GM18526 (cell line): Measurements from ENCODE around the gene CSH1.
A peak's percentile ranks its signal among the peaks of the same experiment; 100 is the strongest.
"Not testable (repeated sequence)": the region's sequence is repeated elsewhere in the genome, so short reads cannot be mapped to it uniquely, and the experiment has no call there.

Experiments used
- POLR2A ChIP-seq: IDR thresholded peaks from 3 replicates; pipeline ENCODE4 v1.6.1; 2011; ENCODE audit not compliant: insufficient read length; ENCODE audit errors: extremely low read depth

The CSH1 gene

DNA sequence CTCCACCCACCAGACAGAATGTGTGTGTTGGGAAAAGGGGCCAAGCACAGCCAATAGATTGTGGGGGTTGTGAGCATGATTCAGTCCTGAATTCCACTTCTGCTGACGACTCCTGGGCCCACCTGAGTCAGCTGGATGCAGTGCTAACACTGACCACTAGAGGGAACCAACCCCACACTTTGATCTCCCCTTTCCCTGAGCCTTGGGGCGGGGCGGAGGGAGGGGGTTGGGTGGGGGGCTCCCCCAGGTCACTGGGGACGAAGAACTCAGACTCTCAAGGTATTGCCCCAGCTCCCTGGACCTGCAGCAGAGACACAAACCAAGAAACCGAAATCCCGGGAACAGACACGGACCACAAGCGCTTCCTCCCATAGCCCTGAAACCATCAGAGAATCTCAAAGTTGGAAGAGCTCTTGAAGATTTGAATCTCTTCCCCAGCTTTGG lies 15.3 kb upstream of the CSH1 start:
- no peak for TF ChIP-seq POLR2A

DNA sequence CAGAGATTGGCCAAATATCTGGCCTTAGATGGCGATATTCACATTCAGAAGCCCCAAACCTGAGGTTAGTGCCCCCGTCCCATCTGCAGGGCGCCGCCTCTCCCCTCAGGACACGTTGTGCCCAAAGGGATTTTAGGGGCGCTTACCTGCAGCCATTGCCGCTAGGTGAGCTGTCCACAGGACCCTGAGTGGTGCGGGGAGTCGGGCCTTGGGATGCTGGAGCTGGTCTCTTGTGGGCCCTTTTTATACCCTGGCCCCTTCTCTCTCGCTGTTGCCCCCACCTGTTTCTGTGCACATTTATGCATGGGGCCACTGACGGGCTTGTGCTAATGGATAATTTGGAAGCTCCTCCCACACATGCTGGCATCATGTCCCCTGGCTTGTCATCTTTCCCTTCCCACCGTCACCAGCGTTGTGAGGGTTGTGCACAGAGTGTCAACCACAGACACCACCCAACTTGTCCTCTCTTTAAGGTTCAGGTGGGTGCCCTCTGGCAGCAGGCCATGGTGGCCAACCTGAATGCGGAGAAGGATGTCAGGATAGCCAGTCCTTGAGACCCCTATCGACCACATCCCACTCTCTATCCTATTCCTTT lies 14.8 kb upstream of the CSH1 start, which contains the start of gene CSHL1:
Gene CSHL1, minus strand, starts transcription at position 218 of the 595 bp plus-strand sequence. Its CDS starts 62 bp downstream, at position 156.
- TF ChIP-seq POLR2A = no peak

DNA sequence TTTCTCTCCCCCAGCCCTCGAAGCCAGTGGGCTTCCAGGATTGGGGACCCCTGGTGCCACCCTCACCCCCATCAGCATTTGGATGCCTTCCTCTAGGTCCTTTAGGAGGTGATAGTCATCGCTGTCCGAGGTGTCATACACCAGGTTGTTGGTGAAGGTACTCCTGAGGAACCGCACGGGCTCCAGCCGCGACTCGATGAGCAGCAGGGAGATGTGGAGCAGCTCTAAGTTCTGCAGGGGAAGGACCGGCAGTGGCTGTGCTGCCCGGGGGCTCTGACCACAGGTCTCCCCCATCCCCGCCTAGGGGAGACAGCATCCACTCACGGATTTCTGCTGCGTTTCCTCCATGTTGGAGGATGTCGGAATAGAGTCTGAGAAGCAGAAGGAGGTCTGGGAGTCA lies 13.7 kb upstream of the CSH1 start:
- no peak for TF ChIP-seq POLR2A

DNA sequence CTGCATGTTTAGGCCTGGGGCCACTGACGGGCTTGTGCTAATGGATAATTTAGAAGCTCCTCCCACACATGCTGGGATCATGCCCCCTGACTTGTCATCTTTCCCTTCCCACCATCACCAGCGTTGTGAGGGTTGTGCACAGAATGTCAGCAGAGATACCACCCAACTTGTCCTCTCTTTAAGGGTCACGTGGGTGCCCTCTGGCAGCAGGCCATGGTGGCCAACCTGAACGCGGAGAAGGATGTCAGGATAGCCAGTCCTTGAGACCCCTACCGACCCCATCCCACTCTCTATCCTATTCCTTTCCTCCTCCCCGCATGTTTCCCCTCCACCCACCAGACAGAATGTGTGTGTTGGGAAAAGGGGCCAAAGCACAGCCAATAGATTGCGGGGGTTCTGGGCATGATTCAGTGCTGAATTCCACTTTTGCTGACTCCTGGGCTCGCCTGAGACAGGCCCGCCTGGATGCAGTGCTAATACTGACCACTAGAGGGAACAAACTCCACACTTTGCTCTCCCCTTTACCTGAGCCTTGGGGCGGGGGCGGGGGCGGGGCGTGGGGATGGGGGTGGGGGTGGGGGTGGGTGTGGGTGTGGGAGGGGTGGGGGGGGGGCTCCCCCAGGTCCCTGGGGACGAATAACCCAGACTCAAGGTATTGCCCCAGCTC lies 14.3 kb downstream of the CSH1 start, which contains the start of gene GH2:
Gene GH2, minus strand, starts transcription at position 10 of the 667 bp plus-strand sequence. CDS start 143 bp downstream, outside the sequence.
- no peak for TF ChIP-seq POLR2A

DNA sequence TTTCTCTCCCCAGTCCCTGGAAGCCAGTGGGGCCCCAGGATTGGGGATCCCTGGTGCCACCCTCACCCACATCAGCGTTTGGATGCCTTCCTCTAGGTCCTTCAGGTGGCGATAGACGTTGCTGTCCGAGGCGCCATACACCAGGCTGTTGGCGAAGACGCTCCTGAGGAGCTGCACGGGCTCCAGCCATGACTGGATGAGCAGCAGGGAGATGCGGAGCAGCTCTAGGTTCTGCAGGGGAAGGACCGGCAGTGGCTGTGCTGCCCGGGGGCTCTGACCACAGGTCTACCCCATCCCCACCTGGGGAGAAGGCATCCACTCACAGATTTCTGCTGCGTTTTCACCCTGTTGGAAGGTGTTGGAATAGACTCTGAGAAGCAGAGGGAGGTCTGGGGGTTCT lies 15.7 kb downstream of the CSH1 start:
- TF ChIP-seq POLR2A = no peak

DNA sequence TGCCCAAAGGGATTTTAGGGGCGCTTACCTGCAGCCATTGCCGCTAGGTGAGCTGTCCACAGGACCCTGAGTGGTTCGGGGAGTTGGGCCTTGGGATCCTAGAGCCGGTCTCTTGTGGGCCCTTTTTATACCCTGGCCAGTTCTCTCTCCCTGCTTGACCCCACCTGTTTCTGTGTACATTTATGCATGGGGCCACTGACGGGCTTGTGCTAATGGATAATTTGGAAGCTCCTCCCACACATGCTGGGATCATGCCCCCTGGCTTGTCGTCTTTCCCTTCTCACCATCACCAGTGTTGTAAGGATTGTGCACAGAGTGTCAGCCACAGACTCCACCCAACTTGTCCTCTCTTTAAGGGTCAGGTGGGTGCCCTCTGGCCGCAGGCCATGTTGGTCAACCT lies 22.8 kb downstream of the CSH1 start, which contains the start of gene CSH2:
Gene CSH2, minus strand, starts transcription at position 101 of the 400 bp plus-strand sequence. Its CDS starts 63 bp downstream, at position 38.
- not testable (repeated sequence) for TF ChIP-seq POLR2A

DNA sequence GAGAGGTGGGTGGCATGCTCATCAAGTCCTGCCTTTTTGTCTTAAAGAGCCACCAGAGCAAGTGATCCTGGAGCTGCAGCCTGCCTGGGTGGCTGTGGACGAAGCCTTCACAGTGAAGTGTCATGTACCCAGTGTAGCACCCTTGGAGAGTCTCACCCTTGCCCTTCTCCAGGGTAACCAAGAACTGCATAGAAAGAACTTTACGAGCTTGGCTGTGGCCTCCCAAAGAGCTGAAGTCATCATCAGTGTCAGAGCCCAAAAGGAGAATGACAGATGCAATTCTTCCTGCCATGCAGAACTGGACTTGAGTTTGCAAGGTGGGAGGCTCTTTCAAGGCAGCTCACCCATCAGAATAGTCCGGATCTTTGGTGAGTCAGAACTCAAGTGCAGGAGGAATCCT lies 37.1 kb downstream of the CSH1 start:
- TF ChIP-seq POLR2A = no peak

DNA sequence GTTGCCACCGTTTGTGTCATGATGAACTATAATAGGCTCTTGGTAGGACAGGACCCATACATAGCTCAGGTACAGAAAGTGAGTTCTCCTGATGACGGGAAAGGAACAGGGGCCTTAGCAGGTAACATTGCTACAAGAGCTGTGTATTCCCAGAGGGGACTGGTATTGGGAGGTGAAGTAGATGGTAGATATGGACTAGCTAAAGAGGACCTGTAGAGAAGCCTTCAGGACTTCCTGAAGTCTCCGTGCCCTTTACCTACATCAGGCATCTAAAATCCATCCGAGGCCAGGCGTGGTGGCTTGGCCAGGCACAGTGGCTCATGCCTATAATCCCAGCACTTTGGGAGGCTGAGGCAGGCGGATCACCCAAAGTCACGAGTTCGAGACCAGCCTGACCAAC lies 41.2 kb downstream of the CSH1 start:
- TF ChIP-seq POLR2A = no peak

DNA sequence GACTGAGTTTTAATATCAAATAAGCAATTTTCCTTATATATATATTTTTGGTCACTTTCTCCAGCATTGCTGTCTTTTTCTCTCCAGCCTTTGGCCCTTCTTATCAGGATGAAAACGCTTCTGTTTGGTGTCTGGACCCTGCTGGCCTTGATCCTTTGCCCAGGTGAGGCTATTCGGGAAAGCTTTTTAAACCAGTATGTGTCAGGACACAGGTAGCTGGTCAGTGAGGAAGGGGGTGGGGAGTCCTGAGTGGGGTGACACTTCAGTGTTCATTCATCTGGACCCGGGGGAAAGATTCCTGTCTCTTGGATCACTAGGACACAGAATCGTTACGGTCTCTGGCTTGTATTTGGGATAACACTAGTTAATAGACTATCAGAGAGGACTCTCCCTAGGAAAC lies 41.7 kb downstream of the CSH1 start:
- TF ChIP-seq POLR2A = no peak

DNA sequence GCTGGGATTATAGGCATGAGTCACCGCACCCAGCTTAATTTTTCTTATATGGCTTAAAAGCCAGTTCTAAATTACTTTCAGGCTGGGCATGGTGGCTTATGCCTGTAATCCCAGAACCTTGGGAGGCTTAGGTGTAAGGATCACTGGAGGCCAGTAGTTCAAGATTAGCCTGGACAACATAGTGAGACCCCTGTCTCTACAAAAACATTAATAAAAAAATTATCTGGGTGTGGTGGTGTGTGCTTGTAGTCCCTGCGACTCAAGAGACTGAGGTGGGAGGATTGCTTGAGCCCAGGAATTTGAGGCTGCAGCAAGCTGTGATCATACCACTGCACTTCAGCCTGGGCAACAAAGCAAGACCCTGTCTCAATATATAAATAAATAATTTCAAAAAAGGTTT lies 43.1 kb downstream of the CSH1 start:
- TF ChIP-seq POLR2A = no peak

DNA sequence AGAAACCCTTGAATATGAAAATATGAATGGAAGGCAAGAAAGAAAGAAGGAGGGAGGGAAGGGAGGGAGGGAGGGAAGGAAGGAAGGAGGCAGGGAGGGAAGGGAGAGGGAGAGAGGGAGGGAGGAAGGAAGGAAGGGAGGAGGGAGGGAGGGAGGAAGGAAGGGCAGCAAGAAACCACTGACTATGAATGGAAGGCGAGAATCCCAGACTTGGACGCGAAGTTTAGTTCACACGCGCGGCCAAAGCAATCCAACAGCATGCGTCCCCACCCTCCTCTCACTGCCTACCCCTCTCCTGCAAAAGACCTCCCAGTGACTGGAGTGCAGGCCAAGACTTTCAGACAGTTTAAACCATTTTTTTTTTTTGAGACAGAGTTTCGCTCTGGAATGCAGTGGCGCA lies 46.0 kb downstream of the CSH1 start:
- TF ChIP-seq POLR2A = no peak

DNA sequence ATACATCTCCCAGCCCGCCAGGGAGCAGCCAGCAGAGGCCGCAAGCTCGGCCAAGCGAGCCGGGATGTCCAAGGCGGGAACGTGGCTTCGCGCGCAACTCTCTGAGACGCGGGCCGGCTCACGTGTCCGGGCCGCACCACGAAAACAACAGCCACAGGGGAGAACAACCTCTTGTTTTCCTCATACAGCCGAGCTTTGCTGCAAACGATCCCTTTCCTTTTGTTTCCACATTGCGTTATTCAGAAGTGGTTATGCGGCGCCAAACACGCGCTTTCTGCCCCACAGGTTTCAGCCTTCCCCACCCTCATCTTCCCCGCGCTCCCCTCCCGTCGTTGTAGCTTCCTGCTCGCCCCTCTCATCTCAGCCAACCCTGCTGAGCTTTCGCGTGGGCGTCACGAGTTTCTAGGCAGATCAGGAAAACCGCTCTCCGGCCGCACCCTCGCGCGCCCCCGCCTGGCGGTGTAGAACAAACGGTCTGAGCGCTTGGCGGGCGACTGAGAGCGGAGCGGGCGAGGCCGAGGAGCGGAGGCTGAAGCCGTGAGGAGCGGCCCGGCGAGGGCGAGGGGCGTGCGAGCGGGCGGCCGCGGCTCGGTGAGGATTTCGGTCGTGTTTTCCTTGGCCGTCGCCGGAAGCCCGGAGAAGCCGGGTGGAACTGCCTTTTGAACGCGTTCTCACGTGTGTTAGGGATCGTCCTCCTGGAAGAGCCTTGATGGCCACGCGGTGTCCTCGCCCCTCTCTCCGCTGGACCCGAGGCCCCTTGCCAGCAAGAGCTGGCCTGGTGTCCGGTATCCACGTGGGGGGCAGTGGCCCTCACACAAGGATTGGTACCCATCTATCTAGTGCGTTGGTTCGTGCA lies 47.3 kb downstream of the CSH1 start:
- peak; percentile 40 for TF ChIP-seq POLR2A

DNA sequence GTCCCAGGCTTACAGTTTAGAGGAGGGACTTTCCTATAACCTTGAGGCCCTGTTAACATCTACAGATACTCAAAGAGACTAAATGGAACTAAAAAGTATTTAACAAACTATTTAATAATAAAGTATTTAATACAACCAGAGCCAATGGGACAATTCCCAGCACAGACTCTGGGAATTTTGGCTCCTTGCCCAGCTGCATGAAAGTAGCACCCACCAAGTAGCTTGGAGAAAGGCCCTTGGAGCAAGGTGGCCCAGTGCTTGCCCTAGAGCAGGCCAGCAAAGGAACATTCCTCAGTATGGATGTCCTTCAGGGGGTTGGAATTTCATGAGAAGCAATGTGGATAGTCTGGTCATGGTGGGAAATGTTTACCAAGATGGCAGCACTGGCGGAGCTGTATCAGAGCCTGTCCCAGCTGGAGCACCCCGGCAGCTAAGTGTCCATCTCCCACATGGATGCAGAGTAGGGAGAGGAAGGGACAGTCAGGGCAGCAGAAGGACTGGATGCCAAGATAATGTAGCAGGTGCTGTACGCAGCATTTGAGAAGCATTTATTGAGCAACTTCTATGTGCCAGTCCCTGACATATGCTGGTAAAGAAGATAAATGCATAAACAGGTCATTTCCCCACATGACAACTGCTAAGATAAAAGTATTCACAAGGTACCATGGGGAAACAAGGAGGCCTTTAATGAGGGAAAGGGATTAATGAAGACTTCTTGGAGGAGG lies 48.7 kb downstream of the CSH1 start:
- TF ChIP-seq POLR2A = no peak

DNA sequence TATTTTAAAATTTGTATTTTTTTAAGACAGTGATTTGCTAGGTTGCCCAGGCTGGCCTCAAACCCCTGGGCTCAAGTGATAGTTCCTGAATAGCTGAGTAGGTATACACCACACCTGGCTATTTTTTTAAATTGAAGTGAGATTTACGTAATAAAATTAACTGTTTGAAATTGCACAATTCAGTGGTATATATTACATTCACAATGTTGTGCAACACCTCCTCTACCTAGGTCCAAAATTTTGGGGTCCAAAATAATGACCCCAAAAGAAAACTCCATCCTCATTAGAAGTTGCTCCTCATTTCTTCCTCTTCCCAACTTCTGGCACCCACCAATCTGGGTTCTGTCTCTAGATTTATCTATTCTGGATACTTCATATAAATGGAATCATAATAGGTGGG lies 50.9 kb downstream of the CSH1 start:
- TF ChIP-seq POLR2A = no peak
